Ascending aorta (tissue), 1 donor: ENCODE data around the gene GPR158. TPM values are rescaled to one million over a fixed set of nuclear protein-coding genes. Genes with fewer than 3 reads are reported as not detected.

Source experiments
- total RNA-seq: library from RNA; depleted of rRNA; stranded (reverse); fragments of >200 nt; gene quantifications from one replicate; pipeline ENCODE4 v1.1.0, GENCODE V29; 2016

Gene GPR158
- total RNA-seq, 1 donor from 2014 or later = not detected

Other genes with a start within 250 kb of the GPR158 start
- gene PRTFDC1, start 222.4 kb upstream of the GPR158 start, total RNA-seq = 3.6 TPM
- gene ENKUR, start 158.8 kb upstream of the GPR158 start, total RNA-seq = not detected
- gene THNSL1, start 158.4 kb upstream of the GPR158 start, total RNA-seq = 0.64 TPM